ENCODE measurements around the gene TBXA2R. TPM values are rescaled to one million over a fixed set of nuclear protein-coding genes. Genes with fewer than 3 reads are reported as not detected.

TBXA2R gene
- total and polyA plus RNA-seq, 2 of the 8 experiments (the other 6 are each of a cell fraction or from before 2014, with no cell fraction given), result 0.39 to 0.50 TPM

DNA sequence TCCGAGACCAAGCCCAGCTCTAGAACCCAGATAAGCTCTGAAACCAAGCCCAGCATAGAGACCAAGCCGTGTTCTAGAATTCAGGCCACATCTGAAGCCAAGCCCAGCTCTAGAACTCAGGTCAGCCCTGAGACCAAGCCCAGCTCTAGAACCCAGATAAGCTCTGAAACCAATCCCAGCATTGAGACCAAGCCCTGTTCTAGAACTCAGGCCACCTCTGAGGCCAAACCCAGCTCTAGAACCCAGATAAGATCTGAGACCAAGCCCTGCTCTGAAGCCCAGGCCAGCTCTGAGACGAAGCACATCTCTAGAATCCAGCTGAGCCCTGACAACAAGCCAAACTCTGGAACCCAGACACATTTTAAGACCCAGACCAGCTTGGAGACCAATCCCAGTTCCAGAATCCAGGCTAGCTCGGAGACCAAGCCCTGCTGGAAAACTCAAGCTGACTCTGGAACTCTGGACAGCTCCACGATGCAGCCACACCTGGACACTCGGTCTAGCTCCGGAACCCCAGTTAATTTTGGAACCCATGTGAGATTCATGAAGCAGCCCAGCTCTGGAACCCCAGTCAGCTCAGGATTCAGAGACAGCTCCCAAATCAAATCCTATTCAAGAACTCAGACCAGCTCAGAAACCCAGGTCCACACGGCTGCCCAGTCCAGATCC, 15.6 kb downstream of the TBXA2R start (continued):
- no peak for TF ChIP-seq ZNF274 (IDR thresholded peaks at IDR 0.05; ENCODE audit: borderline replicate concordance, extremely low read depth, low read length)
